GDM1 (cell line): ENCODE results near the gene C19orf85.
"Not testable (repeated sequence)": the region's sequence is repeated elsewhere in the genome, so short reads cannot be mapped to it uniquely, and the experiment has no call there.

ENCODE experiments used
- DNase-seq: peaks from one replicate; lab custom pipeline; 2025; lab: John Stamatoyannopoulos, UW

Gene C19orf85

DNA sequence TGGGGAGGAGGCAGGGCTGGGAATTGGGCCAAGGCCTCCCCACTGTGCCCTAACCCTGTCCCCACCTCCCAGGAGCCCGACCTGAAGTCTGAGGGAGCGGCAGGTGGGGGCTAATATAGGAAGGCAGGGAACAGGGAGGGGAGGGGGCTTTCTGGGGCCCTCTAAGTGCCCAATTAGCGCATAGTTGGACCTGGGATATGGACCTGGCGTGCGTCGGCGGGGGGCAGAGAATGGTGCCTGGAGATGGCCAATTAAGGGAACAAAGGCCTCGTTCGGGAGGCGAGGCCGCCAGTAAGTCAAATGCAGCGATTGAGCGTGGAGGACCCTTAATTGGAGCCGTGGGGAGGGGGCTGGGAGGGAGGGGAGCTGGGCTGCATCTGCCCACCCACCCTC lies at the start of gene C19orf85:
Gene C19orf85 (minus strand): TSS at position 90 of the 393 bp plus-strand sequence. CDS start 197 bp downstream, outside the sequence.
- DNase-seq = no peak

DNA sequence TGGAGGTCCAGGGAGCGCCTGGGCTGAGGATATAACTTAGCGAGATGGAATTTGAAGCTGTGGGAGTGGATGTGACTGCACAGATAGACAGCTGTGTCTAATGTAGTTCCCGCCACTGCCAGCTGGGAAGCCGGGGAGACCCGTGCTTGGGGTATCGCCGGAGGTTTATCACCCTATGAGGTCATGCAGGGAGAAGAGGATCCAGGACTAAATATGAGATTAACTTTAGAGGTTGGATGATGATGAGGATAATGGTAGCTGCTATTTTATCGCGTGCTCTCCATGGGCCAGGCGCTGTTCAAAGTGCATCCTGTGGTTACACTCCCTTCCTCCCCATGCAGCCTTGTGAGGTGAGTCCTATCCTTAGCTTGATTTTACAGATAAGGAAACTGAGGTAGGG lies 43.6 kb upstream of the C19orf85 start:
- no peak for DNase-seq

DNA sequence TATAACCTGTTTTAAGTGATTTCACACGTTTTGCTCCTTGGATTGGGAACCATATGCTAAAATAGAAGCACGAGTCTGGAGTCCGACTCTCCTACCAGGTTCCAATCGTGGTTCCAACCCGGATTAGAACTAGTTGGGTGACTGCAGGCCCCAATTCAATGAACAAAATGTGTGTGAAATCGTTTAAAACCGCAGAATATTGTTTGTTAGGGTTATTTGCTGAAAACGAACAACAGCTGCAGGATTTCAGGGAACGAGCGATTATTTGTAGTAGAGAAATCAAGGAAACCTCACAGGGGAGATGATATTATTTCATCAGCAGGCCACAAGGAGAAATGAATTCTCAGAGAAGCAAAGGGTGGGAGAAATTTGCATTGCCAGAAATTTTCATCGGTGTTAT lies 40.4 kb upstream of the C19orf85 start:
- DNase-seq = no peak

DNA sequence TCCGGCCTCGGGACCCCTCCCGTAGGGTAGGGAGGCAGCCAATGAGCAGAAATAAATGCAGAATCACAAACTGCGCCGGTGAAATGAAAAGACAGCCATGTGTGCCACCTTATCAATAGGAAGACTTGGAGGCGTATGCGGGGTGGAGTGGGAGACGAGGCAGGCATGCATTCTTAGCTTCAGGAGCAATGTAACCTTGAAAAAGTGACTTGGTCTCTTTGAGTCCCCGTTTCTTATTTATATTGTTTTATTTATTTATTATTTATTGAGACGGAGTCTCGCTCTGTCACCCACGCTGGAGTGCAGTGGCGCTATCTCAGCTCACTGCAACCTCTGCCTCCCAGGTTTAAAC lies 39.7 kb upstream of the C19orf85 start:
- no peak for DNase-seq

DNA sequence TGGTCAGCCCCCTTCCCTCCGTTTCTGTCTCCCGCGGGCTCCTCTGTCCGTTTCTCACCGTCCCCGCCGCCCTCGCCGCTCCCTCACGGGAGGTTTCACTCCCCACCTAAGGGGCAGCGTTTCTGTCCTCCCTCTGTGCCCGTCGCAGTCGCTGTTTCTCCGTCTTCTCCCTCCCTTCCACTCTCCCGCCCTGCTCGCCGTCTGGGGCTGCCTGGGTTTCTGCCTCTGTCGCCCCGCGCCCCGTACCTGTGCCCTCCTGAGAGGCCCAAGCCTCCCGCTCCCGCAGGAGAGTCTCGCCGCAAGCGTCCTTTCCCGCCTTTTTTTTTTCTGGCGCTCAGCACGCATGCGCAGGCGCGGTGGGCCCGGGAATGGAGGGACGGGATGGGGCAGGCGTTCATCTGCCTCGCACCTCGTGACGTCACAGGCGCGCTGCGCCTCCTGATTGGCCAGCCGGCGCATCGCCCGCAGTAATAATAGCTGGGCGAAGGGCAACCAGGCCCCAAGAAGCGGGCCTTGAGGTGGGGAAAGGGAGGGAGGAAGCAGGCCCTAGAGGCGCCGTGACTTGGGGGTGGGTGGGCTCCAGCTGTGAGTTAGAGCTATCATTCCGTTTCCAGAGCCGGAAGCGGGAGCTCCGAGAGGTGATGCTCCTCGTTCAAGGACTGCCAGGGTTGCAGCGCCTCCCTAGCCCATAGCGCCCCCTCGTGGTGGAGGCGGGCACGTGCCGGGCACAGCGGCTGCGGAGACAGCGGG lies 39.1 kb upstream of the C19orf85 start:
- DNase-seq = peak; percentile 88

DNA sequence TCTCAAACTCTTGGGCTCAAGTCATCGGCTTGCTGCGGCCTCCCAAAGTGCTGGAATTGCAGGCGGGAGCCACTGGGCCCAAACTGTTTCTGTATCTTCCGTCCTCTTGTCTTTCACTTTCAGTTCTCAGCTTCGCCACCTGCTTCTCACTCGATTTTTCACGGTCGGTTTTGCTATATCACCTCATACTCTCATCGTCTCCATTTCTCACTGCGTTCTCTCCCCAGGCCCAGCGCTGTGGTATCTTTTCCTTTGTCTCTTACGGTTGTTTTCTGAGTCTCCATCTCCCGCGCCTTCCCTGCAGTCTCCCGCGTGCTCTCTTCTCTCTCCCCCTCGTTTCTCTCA lies 38.6 kb upstream of the C19orf85 start:
- DNase-seq = no peak

DNA sequence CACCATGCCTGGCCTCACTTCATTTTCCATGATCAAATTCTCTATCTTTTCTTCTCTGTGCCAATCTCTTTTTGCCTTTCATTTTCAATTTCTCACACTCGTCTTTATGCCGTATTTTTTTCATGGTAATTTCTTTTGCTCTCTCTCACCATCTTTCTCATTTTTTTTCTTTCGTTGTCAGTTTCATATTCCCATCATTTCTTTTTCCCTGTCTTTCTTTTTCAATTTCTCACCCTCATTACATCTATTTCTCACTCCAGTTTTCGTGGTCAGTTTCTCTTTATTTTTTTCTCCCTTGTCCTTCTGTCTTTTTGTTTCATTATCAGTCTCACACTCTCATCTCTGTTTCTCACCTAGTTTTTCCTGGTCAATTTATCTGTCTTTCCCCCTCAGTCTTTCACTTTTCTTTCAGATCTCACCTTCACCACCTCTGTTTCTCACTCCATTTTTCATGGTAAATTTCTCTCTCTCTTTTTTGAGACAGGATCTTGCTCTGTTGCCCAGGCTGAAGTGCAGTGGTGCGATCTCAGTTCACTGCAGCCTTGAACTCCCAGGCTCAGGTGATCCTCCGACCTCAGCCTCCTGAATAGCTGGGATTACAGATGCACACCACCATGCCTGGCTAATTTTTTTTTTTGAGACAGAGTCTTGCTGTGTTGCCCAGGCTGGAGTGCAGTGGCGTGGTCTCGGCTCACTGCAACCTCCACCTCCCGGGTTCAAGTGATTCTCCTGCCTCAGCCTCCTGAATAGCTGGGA lies 37.8 kb upstream of the C19orf85 start:
- no peak for DNase-seq

DNA sequence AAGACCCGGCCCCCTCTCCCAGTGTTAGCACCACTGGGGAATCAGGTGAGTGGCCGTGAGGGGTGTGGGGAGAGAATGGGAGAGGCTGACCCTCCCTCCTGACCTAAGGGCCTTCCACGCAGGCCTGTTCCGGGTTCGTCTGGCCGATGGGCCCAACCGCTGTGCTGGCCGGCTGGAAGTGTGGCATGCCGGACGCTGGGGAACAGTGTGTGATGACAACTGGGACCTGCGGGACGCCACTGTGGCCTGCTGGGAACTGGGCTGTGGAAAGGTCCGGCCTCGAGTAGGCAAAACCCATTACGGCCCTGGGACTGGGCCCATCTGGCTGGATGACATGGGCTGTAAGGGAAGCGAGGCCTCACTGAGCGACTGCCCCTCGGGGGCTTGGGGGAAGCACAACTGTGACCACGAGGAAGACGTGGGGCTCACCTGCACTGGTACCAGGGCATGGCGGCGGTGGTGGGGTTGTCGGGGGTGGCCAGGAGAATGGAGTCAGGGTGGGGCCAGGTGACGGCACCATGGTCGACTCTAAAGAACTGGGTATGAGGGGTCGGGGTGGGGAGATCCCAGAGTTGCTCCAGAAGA lies 35.9 kb upstream of the C19orf85 start:
- no peak for DNase-seq

DNA sequence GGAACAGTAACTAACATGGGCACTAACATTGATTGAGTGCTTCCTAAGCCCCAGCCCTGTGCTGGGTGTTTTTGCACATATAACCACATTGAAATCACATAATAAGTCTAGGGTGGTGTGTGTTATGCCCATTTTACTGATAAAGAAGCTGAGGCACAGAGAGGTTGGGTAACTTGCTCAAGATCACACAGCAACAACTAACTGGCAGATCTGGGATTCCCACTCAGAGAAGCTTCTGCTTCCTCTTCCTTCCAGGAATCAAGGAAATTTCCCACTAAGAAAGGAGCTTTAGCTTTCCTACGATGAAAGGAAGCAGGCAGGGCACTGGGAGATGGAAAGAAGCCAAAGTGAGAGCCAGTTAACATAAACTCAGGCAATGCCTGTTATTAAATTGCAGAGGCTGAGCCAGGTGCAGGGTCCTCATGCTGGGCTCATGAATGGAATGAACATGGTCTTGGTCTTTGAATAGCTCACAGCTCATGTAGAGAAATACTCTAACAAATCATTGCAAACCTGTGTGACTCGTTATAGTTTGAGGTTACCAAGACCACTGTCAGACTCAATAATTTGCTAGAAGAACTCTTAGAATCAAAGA lies 33.8 kb upstream of the C19orf85 start:
- no peak for DNase-seq

DNA sequence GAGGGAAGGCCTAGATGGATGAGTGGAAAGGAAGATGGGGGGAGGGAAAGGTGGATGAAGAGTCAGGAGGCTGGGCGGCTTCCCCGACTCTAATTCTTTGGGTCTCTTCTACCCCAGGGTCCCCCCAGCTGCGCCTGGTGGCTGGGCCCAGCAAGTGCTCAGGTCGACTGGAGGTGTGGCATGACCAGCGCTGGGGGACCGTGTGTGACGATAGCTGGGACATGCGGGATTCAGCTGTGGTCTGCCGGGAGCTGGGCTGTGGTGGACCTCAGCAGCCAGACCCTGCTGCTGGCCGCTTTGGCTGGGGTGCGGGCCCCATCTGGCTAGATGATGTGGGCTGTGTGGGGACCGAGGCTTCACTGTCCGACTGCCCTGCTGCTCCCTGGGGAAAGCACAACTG lies 33.2 kb upstream of the C19orf85 start:
- no peak for DNase-seq

DNA sequence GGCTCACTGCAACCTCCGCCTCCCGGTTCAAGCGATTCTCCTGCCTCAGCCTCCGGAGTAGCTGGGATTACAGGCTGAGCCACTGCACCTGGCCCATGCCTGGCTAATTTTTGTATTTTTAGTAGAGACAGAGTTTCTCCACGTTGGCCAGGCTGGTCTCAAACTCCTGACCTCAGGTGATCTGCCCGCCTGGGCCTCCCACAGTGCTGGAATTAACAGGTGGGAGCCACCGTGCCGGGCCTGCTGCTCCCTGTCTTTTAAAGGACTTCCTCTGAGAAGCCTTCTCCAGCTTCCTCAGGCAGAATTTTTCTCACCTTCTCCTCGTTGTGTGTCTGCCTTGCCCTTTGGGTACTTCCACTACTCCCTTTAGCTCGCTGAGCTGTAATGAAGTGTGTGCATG lies 32.3 kb upstream of the C19orf85 start:
- not testable (repeated sequence) for DNase-seq

DNA sequence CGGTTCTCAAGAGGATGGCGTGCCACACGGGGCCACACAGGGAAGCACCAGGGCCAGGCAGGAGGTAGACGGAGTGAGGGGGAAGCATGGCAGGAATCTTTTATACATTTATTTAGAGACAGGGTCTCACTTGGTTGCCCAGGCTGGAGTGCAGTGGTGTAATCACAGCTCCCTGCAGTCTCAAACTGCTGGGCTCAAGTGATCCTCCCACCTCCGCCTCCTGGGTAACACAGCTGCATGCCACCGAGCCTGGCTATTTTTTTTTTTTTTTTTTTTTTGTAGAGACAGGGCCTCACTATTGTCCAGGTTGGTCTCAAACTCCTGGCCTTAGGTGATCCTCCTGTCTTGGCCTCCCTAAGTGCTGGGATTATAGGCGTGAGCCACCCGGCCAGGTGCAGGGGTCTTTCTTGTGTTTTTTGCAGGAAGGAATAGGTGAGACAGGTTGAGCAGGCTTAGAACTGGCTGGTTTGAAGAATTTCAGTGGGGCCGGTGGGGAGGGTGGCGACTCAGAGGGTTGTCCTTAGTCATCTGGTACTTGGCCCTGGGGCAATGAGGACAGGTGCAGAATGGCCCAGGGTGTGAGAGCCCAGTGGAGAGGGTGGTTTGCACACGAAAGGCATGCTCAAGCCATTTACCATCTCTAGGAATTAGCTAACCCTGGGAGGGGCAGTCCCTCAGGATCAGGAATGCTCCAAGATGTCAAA lies 31.2 kb upstream of the C19orf85 start:
- no peak for DNase-seq

DNA sequence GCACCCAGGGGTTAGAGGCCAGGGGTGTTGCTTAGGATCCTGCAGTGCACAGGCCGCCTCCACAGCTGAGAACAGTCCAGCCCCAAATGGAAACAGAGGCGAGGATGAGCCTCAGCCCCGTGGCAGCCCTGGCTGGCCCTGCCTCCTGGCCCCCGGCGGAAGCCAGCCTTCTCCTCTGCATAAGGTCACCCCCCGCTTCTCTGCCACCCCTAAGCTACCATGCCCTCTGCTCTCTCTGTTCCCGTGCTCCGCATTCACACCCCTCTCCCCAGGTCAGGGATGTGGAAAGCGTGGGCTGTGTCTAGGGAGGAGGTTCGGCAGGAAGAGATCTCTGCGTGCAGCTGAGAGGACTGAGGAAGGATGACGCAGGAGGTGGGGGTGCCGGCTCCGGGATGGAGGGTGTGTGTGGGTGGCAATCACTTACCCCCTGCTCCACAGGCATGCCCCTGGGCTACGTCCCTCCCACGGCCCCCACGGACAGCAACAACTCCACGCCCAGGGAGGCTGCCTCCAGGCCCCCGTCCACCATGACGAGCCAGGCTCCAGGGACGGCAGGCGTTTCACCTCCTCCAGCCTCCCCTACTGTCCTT lies 29.7 kb upstream of the C19orf85 start:
- no peak for DNase-seq

DNA sequence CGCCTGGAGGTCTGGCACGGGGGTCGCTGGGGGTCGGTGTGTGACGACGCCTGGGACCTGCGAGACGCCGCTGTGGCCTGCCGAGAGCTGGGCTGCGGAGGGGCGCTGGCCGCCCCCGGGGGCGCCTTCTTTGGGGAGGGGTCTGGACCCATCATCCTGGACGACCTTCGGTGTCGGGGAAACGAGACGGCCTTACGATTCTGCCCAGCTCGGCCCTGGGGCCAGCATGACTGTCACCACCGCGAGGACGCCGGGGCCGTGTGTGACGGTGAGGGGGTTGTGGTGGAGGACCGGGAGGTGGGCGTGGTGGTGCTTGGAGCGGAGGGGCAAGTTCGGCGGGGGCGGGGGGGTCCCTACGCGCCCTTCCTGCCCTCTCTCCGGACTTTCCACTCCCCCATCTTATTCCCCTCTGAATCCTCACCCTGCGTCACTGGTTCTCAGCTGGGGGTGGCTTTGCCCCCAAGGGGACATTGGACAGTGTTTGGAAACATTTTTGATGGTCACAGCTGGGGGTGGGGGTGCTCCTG lies 29.2 kb upstream of the C19orf85 start:
- DNase-seq = no peak

DNA sequence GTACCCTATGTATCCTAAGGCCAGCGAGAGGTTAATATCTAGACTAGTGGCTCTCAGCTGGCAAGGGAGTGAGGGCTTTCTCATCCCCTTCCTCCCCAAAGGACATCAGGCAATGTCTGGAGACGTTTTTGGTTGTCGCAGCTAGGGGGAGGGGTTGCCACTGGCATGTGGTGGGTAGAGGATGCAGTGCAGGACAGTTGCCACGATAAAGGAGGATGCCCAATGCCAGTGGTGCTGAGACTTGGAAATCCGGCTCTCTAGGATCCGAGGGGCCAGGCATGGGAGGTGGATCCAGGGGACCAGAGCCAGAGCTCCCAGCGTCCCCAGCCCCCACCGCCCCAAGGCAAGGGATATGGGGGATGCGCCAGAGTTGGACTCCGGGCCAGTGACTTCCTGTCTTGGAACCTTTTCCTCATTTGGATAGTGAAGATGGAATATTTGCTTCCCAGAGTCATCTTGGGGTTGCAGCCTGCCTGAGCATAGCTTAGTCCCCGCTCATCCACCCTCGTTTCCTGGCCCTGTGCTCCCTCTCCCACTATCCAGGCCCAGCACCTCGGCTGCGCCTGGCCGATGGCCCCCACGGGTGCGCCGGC lies 28.6 kb upstream of the C19orf85 start:
- no peak for DNase-seq

DNA sequence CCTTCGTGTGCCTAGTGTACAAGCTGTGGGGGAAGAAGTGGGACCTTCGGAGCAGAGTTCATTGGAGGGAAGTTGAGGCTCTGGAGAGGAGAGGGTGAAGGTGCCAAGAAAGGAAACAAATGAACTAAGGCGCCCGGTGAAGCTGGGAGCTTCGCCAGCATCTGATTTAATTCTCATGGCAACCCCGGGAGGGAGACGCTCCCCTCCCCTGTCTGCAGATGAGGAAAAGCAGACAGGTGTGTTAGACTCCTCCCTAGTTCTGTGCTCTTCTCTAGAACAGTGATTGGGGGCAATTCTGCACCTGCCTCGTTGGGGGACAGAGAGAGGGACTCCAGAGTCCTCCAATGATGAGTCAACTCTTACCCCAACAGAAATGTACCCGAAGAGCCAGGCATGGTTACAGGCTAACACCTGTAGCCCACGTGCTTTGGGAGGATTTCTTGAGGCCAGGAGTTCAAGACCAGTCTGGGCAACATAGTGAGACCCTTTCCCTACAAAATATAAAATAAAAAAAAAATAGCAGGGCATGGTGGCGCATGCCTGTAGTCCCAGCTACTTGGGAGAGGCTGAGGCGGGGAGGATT lies 27.9 kb upstream of the C19orf85 start:
- DNase-seq = no peak

DNA sequence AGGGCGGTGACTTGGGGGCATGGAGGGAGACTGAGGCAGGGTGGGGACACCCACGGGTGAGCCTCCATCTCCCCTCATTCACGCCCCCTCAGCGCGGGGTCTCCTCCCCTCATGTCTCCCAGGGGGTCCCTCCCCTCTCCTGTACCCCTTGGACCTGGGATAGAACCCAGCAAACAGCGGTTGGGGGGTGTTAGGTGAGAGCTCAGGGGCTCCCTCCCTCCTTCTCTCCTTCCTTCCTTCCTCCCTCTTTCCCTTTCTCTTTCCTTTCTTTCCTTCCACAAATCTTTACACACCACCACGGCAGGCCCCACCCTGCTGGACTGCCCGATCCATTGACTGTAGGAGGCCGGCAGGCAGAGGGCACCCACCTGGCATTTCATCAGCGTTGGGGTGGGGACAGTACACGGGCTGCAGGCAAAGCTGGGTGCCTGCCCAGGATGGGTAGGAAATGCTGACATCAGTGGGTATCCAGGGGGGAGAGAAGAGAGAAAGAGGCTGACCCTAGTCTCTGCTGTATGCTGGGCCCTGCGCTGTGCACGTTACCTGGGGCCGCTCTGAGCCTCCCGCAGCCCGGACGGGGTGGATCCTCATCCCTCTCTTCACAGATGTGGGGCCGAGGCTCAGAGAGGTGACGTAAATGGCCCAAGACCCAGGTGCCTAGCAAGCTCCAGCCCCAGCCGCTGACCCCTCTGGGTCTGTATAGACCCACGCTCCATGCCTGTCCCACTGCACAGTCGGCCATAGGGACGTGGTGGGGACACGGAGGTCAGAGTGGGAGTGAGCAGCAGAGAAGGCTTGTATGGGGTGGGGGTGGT lies 27.2 kb upstream of the C19orf85 start:
- no peak for DNase-seq

DNA sequence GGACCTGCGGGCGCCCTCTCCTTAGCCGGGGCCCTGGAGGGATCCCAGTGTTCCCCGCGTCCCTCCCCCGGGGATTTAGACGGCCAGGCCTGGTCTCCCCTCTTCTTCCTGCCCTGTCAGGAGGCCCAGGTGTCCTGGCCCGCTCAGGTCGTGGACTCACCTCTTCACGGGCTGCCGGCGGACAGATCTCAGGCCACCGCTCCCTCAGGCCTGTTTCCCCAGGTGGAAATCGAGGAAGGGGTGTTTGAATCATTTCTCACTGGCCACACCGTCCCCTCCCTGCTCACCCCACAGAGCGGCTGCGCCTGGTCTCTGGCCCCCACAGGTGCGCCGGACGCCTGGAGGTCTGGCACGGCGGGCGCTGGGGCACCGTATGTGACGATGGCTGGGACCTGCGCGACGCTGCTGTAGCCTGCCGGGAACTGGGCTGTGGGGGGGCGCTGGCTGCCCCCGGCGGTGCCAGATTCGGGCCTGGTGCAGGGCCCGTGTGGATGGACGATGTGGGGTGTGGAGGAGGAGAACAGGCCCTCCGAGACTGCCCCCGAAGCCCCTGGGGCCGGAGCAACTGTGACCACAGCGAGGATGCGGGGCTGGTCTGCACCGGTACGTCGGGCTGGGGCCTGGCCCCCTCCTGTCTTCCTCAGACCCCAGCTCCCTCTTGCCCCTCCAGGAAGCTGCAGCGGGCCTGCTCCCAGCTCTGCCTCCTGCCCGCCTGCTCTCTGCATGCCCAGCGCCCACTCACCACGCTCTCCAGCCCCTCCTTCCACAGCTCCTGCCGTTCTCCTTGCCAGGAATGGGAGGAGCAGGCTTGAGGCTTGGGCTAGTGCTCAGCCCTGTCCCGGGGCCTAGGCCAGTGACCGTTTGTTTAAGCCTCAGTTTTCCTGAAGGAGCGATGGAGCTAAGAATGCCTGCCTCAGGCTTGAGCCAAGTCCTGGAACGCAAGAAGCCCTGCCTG lies 26.2 kb upstream of the C19orf85 start:
- DNase-seq = no peak
